Caki2 (cell line): Measurements from ENCODE around the gene SPATA18. TPM values are rescaled to one million over a fixed set of nuclear protein-coding genes. Genes with fewer than 3 reads are reported as not detected.

Experiments
- DNase-seq: peaks from one replicate; pipeline ENCODE4 v3.0.0-alpha.2; 2015; ENCODE audit warnings: low read depth
- in situ Hi-C: cut with HindIII; loops from 2 replicates; pipeline ENCODE4 v1.10.0; 2016; ENCODE audit warnings: low sequenced_read_pairs, low pct_unique_long_range_greater_than_20kb, mixed read lengths
- total RNA-seq: library from RNA; depleted of rRNA; stranded (reverse); fragments of >200 nt; shearing (Covaris generic); gene quantifications from 2 replicates; pipeline ENCODE4 v1.2.3, GENCODE V29; 2014; ENCODE audit warnings: low replicate concordance; rRNA removed

The SPATA18 gene, protein sequence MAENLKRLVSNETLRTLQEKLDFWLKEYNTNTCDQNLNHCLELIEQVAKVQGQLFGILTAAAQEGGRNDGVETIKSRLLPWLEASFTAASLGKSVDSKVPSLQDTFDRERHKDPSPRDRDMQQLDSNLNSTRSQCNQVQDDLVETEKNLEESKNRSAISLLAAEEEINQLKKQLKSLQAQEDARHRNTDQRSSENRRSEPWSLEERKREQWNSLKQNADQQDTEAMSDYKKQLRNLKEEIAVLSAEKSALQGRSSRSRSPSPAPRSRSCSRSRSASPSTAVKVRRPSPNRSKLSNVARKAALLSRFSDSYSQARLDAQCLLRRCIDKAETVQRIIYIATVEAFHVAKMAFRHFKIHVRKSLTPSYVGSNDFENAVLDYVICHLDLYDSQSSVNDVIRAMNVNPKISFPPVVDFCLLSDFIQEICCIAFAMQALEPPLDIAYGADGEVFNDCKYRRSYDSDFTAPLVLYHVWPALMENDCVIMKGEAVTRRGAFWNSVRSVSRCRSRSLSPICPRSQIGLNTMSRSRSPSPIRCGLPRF
- total RNA-seq: 4.3 and 5.2 TPM in 2 replicates

DNA sequence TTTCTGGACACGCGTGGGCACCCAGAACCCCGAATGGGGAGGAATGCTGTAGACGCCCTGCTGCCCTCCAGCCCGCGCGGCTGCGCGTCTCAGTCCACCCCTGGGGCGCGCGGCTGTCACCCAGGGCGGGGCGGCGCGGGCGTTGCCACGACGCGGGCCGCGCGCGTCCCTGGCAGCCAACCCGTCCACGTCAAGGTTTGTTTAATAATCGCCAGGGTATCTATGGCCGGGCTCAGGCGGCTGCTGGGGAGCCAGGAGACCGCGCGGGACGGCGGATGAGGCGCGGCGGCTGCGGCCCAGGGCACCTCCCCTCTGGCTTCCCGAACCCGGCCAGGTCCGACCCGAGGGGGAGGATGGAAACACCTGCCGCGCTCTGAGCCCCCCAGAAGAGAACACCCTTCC is at the start of gene SPATA18:
Gene SPATA18, plus strand, starts transcription at position 92 of the 402 bp plus-strand sequence. CDS start 401 bp downstream, outside the sequence.
- DNase-seq: peak; percentile 40
- in situ Hi-C loops: no loop called here

DNA sequence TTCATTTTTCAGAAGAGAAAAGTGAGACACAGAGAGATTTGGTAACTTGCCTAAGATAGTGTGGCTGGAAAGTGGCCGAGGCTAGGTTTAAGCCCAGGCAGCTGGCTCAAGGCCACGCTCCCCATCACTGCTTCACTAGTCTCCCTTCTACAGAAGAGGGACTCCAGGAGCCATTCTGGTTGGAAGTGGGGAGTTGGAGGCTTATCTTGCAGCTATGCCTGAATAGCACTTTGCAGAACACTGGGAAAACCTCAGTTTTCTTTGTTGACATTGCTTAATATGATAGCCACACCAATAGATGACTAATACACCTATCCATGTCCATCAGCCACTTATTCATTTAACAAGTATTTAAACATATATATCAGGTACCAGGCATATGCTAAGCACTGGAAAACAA is 49.5 kb upstream of the SPATA18 start:
- in situ Hi-C loops: no loop called here
- DNase-seq: no peak

DNA sequence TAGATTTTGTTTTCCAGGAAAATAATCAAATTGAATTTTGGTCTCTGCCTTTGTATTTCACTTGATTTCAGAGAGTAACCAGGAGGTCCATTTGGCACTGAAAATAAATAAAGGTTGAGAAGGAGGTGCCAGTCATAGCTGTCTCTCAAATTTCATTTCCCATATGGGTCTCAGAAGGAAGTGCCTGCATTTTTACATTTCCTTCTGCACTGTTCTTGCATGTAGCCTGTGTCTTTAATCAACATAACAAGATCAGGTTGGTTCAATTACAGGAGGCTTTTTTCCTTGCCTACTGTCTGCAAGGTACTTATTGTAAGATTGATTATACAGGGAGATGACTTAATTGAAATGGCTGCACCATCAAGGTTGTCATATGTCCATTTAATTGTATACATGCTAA is 46.7 kb upstream of the SPATA18 start:
- no peak for DNase-seq
- in situ Hi-C loops: no loop called here

DNA sequence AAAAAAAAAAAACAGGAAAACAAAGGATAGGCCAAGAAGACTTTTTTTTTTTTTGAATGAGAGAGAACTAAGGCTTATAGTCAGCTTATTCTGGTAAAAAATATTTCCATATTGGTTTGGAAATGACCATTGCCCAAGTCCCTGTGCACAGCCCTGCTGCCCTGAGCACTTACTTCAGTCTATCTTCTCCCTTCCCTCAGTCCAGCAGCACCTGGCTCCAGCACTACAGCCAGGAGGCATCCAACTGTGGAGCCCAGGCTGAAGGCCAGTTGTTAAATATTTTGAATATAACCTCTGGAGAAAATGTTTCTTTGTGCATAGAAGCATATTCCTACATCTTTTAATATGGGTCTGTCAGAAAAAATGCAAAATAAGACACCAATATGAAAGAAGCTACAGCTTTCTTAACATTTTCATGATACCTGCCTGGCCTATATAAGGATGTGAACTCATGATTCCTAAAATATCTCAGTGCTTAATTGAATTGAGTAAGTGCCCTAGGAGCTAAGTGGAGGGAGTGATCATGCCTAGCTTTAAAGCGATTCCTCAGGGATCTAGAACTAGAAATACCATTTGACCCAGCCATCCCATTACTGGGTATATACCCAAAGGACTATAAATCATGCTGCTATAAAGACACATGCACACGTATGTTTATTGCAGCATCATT is 45.4 kb upstream of the SPATA18 start:
- DNase-seq: no peak
- in situ Hi-C loops: no loop called here

DNA sequence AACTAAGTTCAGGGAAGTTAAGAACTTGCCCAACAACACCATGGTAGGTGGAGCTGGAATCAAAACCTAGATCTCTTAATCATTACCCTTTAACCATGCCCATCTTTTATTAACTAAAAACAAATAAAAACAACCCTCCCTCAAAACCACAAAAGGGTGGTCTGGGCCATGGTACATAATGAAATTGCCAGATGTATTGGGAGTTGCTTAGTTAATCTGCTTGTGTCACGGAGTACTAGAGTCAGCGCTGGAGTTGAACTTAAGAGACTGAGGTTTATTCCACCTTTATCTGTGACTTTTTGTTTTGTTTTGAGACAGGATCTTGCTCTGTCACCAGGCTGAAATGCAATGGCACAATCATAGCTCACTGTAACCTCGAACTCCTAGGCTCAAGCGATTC is 44.2 kb upstream of the SPATA18 start:
- no peak for DNase-seq
- in situ Hi-C loops: no loop called here

DNA sequence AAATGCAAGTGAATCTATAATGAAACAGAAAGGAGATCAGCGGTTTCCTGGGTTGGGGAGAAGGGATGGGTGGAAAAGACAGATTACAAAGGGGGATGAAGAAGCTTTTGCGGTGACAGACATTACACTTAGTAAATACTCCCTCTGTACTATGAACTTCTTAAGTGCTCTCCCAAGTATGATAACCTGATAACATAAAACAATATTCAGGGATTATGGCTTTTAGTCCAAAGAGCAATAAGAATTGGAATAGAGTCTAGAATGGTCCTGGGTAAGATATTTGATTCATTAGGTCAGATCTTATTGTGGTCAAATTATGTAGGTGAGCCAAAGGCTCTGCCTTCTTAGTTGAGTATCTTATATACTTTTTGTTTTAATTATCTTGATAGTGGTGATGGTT is 40.1 kb upstream of the SPATA18 start:
- in situ Hi-C loops: no loop called here
- no peak for DNase-seq

DNA sequence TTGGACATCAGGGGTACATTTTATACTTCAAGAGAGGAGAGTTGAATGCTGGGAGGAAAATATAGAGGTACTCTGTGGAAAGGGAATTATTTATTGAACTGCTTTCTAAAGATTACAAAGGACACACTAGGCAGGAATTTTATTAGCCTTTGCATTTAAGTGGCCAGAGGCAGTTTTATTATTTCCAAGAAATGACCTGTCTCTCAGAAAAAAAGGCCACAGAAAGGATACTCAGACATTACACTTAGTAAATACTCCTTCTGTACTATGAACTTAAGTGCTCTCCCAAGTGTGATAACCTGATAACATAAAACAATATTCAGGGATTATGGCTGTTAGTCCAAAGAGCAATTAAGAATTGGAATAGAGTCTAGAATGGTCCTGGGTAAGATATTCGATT is 38.5 kb upstream of the SPATA18 start:
- in situ Hi-C loops: no loop called here
- no peak for DNase-seq

DNA sequence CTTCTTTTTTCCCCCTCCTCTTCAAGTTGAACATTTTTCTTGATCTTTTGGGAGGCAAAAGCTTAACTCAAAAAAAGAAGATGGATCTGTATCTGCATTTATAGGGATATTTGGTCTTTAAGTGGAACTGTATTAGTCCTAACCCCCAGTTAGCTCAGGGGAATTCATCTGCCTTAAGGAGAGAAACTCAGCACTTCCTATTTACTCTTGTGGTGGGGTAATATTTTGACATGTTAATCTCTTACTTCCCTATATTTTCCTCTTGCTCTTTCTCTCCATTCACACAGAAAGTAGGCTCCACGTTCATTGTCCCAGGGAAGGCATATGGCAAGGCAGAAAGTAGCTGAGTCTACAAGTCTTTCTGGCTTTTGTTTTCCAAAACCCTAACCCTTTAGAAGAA is 36.2 kb upstream of the SPATA18 start:
- in situ Hi-C loops: no loop called here
- no peak for DNase-seq

DNA sequence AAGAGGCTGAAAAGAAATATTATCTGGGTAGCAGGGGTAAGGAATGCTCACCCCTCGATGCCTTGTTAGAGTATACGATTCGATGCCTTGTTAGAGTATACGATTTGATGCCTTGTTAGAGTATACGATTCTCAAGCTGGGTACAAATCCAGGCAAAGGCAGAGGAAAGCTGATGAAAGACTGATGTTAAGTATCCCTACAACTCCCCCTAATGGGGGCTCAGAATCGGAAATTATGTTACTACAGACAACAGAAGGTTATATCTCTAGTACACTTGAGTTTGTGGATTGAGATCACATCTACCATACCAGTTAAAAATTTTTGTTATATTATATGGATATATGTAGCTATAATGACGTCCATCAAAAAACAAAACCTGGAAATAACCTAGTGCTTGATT is 35.7 kb upstream of the SPATA18 start:
- in situ Hi-C loops: no loop called here
- DNase-seq: no peak

DNA sequence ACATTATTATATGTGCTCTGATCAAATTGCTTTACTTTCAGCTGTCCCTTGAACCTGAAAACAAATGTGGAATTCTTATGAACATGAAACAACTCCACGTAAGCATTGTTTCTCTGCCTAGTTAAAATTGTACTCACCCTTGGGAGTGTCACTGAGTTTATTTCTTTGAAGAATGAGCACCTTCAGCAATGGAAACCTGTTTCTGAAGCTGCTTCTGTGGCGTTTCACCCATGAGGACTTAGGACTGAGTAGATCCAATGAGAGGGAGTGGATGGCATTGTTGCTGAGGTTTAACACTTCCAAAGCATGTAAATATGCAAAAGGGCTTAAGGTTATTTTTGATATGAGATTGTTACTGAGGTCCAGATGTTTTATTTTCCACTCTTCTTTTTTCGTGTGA is 34.1 kb upstream of the SPATA18 start:
- in situ Hi-C loops: no loop called here

DNA sequence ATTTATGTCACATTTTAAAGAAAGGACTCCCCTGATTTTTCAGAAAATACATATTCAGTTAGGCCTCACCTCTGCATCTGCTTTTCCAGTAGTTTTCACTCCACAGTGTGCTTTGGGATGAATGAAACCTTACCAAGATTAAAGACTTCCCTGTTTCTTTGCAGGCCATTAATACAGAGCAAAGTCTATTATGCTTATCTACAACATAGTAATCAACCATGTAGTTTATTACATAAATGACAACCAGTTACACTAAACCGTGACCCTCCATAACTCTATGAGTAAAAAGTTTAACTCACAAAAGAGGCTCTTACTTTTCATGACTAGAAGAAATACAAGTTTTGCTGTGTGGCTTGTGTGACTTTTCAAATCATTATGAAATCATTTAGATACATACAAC is 33.3 kb upstream of the SPATA18 start:
- DNase-seq: no peak
- in situ Hi-C loops: no loop called here

More for the DNA sequence above, 34.1 kb upstream of the SPATA18 start:
- DNase-seq: no peak

DNA sequence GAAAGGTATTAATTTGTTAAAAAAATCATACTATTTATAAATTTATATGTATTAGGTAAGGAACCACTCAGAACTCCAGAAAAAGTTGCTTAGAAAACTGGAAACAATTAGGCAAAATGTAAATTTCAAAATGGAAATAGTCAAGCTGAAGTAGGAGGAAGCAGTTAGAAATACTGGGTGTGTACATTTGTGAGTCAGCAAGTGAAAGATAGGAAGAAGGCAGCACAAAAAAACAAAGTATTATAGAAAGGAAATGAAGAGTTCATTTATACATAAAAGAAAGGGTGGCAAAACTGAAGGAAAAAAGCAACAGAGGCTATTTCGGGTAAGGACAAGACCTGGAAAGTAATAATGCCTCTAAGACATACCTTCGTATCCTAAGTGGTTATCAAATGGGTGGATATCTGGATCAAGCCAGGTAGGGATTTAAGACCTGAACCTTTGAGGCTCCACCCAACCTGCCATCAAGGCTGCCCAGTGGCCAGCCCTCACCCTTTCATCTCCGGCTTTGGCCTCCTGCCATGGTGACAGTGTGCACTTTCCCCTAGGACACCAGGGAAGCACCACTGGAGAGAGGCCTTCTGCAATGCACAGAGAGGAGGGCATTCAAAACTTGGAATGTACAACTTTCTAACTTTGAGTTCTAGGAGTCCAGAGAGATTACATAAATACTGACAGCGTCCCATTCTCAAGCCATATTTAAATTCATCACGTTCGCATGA is 31.0 kb upstream of the SPATA18 start, which contains the start of gene LRRC66:
Gene LRRC66, minus strand, starts transcription at position 428 of the 722 bp plus-strand sequence. CDS start 2,750 bp downstream, outside the sequence.
- in situ Hi-C loops: no loop called here
- peak; percentile 9 for DNase-seq

DNA sequence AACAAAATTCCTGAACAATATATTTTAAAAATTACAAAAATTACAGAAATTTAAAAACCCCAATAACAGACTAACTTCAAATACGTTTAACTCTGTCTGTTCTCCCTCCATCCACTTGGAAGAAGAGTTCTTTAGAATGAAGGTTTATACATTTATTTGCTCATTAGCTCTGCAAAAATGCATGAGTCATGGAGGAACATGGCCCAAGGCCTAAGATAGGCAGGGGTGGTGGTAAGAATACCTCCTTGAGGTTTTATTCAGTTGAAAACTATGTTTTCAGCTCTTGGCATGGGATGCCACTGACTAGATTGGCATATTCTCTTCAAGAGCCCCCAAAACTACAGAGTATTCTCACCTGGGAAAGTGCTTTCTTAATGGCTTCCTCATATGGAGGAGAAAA is 22.1 kb upstream of the SPATA18 start:
- in situ Hi-C loops: no loop called here
- no peak for DNase-seq

DNA sequence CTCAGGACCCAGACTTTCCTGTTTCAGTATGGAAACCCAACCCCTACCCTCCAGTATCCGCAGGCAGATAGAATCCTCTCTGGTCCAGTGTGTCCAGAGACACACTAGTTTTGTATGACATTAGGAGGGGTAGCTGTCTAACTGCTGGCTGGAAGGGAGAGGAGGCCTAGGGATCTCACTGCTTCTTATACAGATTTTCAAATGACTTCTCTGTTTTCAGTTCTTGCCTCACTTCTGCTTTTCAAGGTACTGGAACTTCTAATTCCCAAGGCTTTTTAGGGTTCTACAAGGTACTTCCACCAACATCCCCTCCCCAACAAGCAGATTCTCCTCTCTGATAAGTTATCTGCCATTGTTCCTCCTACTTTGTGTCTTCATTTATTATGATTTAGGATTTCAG is 19.1 kb upstream of the SPATA18 start:
- in situ Hi-C loops: no loop called here
- DNase-seq: no peak

DNA sequence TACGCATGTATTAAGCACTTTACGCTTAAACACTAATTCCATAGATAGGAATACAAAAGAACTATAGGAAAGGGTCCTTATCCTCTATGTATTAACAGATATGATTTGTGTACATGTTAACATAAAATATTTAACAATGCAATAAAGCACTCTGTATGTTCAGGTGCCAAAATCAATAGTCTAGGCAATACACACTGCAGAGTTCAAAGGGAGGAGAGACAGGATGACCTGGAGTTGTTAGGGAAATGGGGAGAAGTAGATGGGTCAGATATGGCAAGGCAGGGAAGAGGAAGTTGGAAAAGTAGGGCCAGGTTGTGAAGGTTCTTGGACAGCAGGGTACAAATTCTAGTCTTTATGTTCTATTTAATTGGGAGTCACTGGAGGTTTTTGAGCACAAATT is 15.9 kb upstream of the SPATA18 start:
- DNase-seq: no peak
- in situ Hi-C loops: no loop called here

DNA sequence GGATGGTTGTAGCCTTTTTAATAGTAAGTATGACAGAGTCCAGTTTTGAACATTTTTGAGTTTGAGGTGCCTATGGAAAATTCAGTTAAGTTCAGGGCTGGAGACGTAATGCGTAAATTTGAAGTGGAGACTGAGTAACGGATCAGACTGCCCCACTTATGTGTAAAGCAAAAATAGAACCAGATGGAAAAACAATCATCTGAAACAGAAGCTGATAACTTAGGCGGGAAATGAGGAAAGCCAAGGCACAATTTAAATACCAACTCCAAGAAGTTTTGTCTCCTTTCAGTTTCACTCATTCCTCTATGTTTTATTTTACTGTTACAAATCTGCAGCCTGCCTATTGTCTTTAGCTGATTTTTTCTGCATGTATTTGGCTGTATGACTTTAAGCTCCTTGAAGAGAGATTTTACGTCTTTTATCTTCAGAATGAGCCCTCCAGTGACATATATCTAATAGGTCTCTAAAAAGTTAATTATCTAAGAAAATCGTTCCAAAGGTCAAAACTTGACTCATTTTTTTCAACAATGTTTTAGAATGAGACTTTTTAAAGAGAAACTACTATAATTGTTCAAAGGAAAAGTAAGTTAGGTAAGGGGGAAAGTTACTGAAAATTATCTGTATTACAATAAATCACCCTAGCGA is 14.1 kb upstream of the SPATA18 start:
- no peak for DNase-seq
- in situ Hi-C loops: no loop called here

DNA sequence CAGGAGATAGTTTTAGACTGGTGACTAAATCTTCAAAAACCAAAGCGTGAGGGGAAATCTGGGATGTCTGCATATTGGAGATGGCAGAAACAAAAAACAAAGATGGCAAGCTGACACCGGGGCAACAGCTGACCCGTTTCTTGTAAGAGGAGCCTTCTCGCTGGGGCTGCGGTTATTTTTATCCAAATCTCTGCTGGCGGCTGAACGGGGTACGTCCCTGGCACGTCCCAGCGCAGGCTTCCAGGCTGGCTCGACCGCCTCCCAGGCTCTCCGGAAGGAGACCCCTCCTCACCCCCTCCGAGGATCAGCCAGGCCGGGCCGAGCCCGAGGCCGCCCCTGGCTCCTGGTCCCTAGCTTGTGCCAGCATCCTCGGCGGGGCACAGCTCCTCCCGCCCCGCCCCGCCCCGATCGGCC is 13.4 kb upstream of the SPATA18 start:
- in situ Hi-C loops: no loop called here
- peak; percentile 25 for DNase-seq
